ENCODE data around the gene GPC6. TPM values are rescaled to one million over a fixed set of nuclear protein-coding genes. Genes with fewer than 3 reads are reported as not detected.

Gene GPC6
- total RNA-seq, 6 donors from 2014 or later = 1.3 to 7.3 (median 3.4) TPM

- ATAC-seq (ENCODE audit: low FRiP score in 2 of 2) (peak in 1 of 2 donors; percentile 65), DNase-seq (no peak)
- Histone ChIP-seq H3K27me3 (no peaks in the 10 kb centered on the region), H3K27ac (no peak overlapping the region), H3K4me3 (no peak overlapping the region), H3K36me3 (no peaks in the 10 kb centered on the region), H3K4me1 (no peaks in the 10 kb centered on the region), H3K9me3 (no peaks in the 10 kb centered on the region)
- TF ChIP-seq POLR2A (IDR thresholded peaks at IDR 0.05) (no peak), EP300 (IDR thresholded peaks at IDR 0.05) (no peak), POLR2AphosphoS5 (IDR thresholded peaks at IDR 0.05) (no peak), CTCF (IDR thresholded peaks at IDR 0.05) (no peak)
- WGBS, 2 donors = 87 to 88% methylated on average over 4 of the region's 4 CpGs
These were observed 829.9 kb downstream of the GPC6 start for GRCh38 chr13:94056362-94056990.

GRCh38 chr13:94057618-94058186, 831.1 kb downstream of the GPC6 start:
- DNase-seq (no peak), ATAC-seq (ENCODE audit: low FRiP score in 2 of 2) (no peak)
- Histone ChIP-seq H3K4me1 (no peaks in the 10 kb centered on the region), H3K27ac (no peak overlapping the region), H3K36me3 (no peaks in the 10 kb centered on the region), H3K27me3 (no peaks in the 10 kb centered on the region), H3K9me3 (no peaks in the 10 kb centered on the region), H3K4me3 (no peak overlapping the region)
- WGBS, 2 donors = 80 to 81% methylated on average over 2 of the region's 2 CpGs
- TF ChIP-seq POLR2A (IDR thresholded peaks at IDR 0.05) (no peak), POLR2AphosphoS5 (IDR thresholded peaks at IDR 0.05) (no peak), EP300 (IDR thresholded peaks at IDR 0.05) (no peak), CTCF (IDR thresholded peaks at IDR 0.05) (no peak)

- no peak for ATAC-seq (ENCODE audit: low FRiP score in 2 of 2)
These were observed 832.3 kb downstream of the GPC6 start for GRCh38 chr13:94058821-94059360.

GRCh38 chr13:94061301-94061700, 834.7 kb downstream of the GPC6 start:
- H3K4me3 ChIP-seq = no peak overlapping the region
- 78 to 87% methylated on average over 1 of the region's 1 CpG for WGBS, 2 donors
- H3K27me3 ChIP-seq = no peaks in the 10 kb centered on the region
- no peak for TF ChIP-seq POLR2A (IDR thresholded peaks at IDR 0.05)
- TF ChIP-seq POLR2AphosphoS5 (IDR thresholded peaks at IDR 0.05) = no peak
- no peak for TF ChIP-seq EP300 (IDR thresholded peaks at IDR 0.05)
- no peak for TF ChIP-seq CTCF (IDR thresholded peaks at IDR 0.05)
- H3K9me3 ChIP-seq = no peaks in the 10 kb centered on the region
- H3K27ac ChIP-seq = no peak overlapping the region
- H3K4me1 ChIP-seq = no peaks in the 10 kb centered on the region
- DNase-seq (no peak), ATAC-seq (ENCODE audit: low FRiP score in 2 of 2) (no peak)
- no peaks in the 10 kb centered on the region for H3K36me3 ChIP-seq

More at GRCh38 chr13:94058821-94059360, 832.3 kb downstream of the GPC6 start:
- TF ChIP-seq POLR2A (IDR thresholded peaks at IDR 0.05) (no peak), EP300 (IDR thresholded peaks at IDR 0.05) (no peak), POLR2AphosphoS5 (IDR thresholded peaks at IDR 0.05) (no peak), CTCF (IDR thresholded peaks at IDR 0.05) (no peak)
- 58 to 70% methylated on average over 2 of the region's 2 CpGs for WGBS, 2 donors
- Histone ChIP-seq H3K27ac (no peak overlapping the region), H3K4me3 (no peak overlapping the region), H3K4me1 (no peaks in the 10 kb centered on the region), H3K27me3 (no peaks in the 10 kb centered on the region), H3K36me3 (no peaks in the 10 kb centered on the region), H3K9me3 (no peaks in the 10 kb centered on the region)
- DNase-seq = no peak
